22Rv1 (cell line): ENCODE data around the gene ZFYVE28.

Source experiments
- H3K27ac ChIP-seq: fragments of 450-650 bp; 2 replicates; pipeline ENCODE4 v1.5.1; 2017
- ZFX ChIP-seq: fragments of 450-650 bp; IDR thresholded peaks from 2 replicates; pipeline ENCODE4 v1.6.1; 2017; ENCODE audit warnings: antibody characterized with exemption, borderline replicate concordance
- TF ChIP-seq, protein P1 (sequence below): fragments of 450-650 bp; IDR thresholded peaks from 2 replicates; pipeline ENCODE4 v1.5.1; 2017; ENCODE audit warnings: mild to moderate bottlenecking

Gene ZFYVE28

GRCh38 chr4:2289955-2290333 lies 128.5 kb downstream of the ZFYVE28 start:
- no peak for TF ChIP-seq ZFX
- TF ChIP-seq, protein P1, sequence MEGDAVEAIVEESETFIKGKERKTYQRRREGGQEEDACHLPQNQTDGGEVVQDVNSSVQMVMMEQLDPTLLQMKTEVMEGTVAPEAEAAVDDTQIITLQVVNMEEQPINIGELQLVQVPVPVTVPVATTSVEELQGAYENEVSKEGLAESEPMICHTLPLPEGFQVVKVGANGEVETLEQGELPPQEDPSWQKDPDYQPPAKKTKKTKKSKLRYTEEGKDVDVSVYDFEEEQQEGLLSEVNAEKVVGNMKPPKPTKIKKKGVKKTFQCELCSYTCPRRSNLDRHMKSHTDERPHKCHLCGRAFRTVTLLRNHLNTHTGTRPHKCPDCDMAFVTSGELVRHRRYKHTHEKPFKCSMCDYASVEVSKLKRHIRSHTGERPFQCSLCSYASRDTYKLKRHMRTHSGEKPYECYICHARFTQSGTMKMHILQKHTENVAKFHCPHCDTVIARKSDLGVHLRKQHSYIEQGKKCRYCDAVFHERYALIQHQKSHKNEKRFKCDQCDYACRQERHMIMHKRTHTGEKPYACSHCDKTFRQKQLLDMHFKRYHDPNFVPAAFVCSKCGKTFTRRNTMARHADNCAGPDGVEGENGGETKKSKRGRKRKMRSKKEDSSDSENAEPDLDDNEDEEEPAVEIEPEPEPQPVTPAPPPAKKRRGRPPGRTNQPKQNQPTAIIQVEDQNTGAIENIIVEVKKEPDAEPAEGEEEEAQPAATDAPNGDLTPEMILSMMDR: no peak
- H3K27ac ChIP-seq: no peak overlapping the region

DNA sequence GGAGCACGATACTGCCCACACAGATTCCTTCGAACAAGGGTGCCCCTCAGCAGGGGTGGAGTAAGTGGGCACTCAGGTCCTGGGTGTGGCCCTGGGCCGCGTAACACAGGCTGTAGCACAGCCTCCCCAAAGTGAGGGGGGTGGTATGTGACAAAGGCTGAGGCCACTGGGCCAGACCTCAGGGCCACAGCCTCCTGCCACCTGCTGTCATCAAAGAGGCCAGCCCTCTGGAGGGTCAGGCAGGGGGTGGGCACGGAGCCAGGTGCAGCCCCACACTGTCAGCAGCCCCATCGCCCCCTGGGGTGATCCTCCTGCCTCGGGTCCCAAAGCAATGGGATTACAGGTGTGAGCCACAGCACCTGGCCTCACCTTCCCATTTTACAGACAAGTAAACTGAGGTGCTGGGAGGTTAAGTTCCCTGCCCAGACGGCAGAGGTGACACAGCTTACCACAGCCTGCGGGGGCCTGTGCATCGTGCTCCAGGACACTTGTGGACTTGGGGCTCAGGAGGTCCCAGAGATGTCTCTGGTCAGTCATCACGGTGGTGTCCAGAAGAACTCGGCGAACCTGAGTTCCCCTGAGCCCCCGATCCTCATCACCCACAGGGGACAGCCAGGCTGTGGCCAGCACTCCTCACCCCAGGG lies 129.0 kb downstream of the ZFYVE28 start:
- no peak overlapping the region for H3K27ac ChIP-seq
- TF ChIP-seq, protein P1: no peak
- no peak for TF ChIP-seq ZFX

DNA sequence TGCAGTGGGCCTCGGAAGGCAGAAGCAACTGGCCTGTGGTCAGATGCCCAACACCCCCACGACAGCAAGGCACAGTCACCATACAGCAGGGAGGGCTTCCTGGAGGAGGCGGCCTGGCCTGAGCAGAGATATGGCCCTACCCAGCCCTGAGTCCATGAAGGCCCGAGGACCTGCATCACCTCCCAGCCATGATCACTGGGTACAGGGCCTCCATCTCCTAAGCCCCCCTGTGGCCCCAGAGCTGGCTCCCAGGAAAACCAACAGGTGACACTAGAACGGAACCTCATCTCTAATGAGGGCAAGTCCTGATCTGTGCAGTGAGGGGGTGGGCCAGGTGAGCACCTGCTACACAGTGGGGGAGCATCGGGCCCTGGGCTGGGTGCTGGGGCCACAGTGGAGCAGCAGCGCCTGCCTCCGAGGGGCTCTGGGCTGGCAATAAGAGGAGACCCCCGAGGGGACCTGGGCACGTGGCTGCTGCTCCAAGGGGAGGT lies 130.3 kb downstream of the ZFYVE28 start:
- TF ChIP-seq ZFX: no peak
- TF ChIP-seq, protein P1: no peak
- no peak overlapping the region for H3K27ac ChIP-seq

- TF ChIP-seq, protein P1: no peak
- no peak for TF ChIP-seq ZFX
- H3K27ac ChIP-seq: no peak overlapping the region
Observed at GRCh38 chr4:2287594-2287915, 130.9 kb downstream of the ZFYVE28 start.

- no peak overlapping the region for H3K27ac ChIP-seq
- TF ChIP-seq, protein P1: no peak
- no peak for TF ChIP-seq ZFX
Observed at GRCh38 chr4:2286904-2287593, 131.4 kb downstream of the ZFYVE28 start.

DNA sequence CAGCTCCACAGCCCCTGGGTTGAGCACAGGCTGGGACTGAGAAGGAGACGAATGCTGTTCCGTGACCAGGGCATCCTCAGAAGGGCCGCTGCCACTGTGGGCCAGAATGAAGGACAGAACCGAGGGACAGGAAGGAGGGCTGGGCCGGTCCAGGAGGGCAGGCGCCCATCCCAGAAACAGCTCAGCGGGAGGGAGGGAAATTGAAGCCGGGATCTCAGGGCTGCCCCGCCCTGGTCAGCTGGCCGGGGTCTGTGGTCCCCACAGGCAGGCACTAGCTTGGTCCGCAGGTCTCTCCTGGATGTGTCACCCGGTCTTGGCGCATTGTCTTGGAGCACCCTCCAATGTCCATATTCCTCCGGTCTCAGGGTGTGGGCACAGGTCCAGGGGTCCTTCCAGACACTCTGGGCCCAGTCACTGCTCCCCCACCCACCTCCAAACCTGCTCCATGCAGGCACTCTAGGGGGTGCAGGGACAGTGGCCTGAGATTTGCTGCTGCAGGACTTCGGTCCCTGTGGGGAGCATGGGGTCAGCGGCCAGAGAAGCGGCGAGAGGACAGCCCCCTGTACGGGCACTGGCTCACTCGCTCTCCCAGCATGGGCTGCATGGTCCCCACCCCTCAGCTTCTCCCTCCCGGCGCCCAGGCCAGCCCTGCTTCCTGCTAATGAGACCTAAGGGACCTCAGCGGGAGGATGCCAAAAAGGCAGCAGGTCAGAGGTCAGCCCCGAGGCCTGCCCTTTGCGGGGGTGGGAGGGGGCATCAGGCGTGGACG lies 132.6 kb downstream of the ZFYVE28 start:
- no peak for TF ChIP-seq ZFX
- TF ChIP-seq, protein P1: no peak
- H3K27ac ChIP-seq: no peak overlapping the region
